ENCODE data around the gene ID1. TPM values are rescaled to one million over a fixed set of nuclear protein-coding genes. Genes with fewer than 3 reads are reported as not detected.
A peak's percentile ranks its signal among the peaks of the same experiment; 100 is the strongest.

Gene ID1
- total and polyA plus RNA-seq, 2 of the 13 experiments (the other 11 are each of a cell fraction or from before 2014, with no cell fraction given) = 320 to 419 TPM

DNA sequence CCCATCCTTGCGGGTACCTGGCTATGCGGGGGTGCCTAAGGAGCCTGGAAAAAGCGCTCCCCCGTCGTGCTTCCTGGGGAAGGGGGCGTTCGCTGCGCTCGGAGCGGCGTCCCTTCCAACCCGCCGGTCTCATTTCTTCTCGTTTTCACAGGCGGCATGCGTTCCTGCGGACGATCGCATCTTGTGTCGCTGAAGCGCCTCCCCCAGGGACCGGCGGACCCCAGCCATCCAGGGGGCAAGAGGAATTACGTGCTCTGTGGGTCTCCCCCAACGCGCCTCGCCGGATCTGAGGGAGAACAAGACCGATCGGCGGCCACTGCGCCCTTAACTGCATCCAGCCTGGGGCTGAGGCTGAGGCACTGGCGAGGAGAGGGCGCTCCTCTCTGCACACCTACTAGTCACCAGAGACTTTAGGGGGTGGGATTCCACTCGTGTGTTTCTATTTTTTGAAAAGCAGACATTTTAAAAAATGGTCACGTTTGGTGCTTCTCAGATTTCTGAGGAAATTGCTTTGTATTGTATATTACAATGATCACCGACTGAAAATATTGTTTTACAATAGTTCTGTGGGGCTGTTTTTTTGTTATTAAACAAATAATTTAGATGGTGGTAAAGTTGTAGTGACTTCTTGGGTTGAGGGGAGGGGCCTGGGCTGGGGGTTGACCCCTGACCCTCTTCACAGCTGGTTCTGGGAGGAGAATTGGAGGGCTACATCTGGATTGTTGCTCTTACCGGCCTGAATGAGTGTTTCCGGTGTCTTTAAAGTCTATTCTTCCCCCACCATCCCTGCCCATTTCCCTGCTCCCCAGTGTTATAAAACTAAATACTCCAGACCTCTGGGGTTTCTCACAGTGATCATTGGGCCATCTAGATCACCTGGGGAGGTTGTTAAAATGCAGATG, 1.1 kb downstream of the ID1 start (continued):
- TF ChIP-seq, protein P1, sequence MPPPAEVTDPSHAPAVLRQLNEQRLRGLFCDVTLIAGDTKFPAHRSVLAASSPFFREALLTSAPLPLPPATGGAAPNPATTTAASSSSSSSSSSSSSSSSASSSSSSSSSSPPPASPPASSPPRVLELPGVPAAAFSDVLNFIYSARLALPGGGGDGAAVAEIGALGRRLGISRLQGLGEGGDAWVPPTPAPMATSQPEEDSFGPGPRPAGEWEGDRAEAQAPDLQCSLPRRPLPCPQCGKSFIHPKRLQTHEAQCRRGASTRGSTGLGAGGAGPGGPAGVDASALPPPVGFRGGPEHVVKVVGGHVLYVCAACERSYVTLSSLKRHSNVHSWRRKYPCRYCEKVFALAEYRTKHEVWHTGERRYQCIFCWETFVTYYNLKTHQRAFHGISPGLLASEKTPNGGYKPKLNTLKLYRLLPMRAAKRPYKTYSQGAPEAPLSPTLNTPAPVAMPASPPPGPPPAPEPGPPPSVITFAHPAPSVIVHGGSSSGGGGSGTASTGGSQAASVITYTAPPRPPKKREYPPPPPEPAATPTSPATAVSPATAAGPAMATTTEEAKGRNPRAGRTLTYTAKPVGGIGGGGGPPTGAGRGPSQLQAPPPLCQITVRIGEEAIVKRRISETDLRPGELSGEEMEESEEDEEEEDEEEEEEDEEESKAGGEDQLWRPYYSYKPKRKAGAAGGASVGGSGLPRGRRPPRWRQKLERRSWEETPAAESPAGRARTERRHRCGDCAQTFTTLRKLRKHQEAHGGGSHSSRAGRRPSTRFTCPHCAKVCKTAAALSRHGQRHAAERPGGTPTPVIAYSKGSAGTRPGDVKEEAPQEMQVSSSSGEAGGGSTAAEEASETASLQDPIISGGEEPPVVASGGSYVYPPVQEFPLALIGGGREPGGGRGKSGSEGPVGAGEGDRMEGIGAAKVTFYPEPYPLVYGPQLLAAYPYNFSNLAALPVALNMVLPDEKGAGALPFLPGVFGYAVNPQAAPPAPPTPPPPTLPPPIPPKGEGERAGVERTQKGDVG (CRISPR knock-in tag; IDR thresholded peaks at IDR 0.05; ENCODE audit: borderline replicate concordance) = no peak
- TF ChIP-seq ZNF629 (CRISPR knock-in tag; conservative IDR thresholded peaks at IDR 0.05) (0 out of 2 replicates have a peak, but pooled peaks have one; percentile 2), ZNF317 (CRISPR knock-in tag; IDR thresholded peaks at IDR 0.05) (peak; percentile 68; the same call in 1 of the 2 replicates), RFXAP (CRISPR knock-in tag; IDR thresholded peaks at IDR 0.05; ENCODE audit: borderline replicate concordance) (no peak), NKX3-1 (CRISPR knock-in tag; IDR thresholded peaks at IDR 0.05) (peak; percentile 48; the same call in 1 of the 2 replicates), ZNF10 (CRISPR knock-in tag; IDR thresholded peaks at IDR 0.05; ENCODE audit: borderline replicate concordance, low read depth) (no peak; the same call in 1 of the 2 replicates), ELF4 (CRISPR knock-in tag; IDR thresholded peaks at IDR 0.05; ENCODE audit: borderline replicate concordance) (peak; percentile 90; the same call in 1 of the 2 replicates), KLF9 (CRISPR knock-in tag; IDR thresholded peaks at IDR 0.05; ENCODE audit: low read depth) (no peak), MAZ (IDR thresholded peaks at IDR 0.05; ENCODE audit: borderline replicate concordance, low read depth, low read length) (peak; percentile 39; the same call in 1 of the 2 replicates), MAZ (CRISPR knock-in tag; IDR thresholded peaks at IDR 0.05; ENCODE audit: low read depth) (no peak; the same call in 1 of the 2 replicates), RBFOX2 (IDR thresholded peaks at IDR 0.05; ENCODE audit: low read depth, low read length) (peak; percentile 85), ZNF530 (CRISPR knock-in tag; IDR thresholded peaks at IDR 0.05; ENCODE audit: low read depth) (no peak), SYNCRIP (IDR thresholded peaks at IDR 0.05; ENCODE audit: insufficient read depth, low read depth, low read length) (no peak), KLF11 (CRISPR knock-in tag; IDR thresholded peaks at IDR 0.05) (no peak; the same call in 1 of the 2 replicates)
- TF ChIP-seq, protein P2, sequence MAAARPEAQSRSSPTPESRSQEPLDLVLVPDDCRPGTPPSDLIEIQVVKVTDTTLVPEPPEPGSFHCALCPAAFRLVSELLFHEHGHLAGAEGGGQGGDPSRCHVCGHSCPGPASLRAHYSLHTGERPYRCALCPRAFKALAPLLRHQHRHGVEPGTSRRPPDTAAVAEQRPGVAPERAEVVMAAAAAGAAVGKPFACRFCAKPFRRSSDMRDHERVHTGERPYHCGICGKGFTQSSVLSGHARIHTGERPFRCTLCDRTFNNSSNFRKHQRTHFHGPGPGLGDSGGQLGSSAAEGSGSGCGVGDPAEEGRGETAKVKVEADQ (CRISPR knock-in tag; IDR thresholded peaks at IDR 0.05; ENCODE audit: borderline replicate concordance) = peak; percentile 64; the same call in 1 of the 2 replicates
- TF ChIP-seq, protein P3, sequence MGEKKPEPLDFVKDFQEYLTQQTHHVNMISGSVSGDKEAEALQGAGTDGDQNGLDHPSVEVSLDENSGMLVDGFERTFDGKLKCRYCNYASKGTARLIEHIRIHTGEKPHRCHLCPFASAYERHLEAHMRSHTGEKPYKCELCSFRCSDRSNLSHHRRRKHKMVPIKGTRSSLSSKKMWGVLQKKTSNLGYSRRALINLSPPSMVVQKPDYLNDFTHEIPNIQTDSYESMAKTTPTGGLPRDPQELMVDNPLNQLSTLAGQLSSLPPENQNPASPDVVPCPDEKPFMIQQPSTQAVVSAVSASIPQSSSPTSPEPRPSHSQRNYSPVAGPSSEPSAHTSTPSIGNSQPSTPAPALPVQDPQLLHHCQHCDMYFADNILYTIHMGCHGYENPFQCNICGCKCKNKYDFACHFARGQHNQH (CRISPR knock-in tag; IDR thresholded peaks at IDR 0.05) = no peak; the same call in 1 of the 2 replicates
- TF ChIP-seq, protein P4, sequence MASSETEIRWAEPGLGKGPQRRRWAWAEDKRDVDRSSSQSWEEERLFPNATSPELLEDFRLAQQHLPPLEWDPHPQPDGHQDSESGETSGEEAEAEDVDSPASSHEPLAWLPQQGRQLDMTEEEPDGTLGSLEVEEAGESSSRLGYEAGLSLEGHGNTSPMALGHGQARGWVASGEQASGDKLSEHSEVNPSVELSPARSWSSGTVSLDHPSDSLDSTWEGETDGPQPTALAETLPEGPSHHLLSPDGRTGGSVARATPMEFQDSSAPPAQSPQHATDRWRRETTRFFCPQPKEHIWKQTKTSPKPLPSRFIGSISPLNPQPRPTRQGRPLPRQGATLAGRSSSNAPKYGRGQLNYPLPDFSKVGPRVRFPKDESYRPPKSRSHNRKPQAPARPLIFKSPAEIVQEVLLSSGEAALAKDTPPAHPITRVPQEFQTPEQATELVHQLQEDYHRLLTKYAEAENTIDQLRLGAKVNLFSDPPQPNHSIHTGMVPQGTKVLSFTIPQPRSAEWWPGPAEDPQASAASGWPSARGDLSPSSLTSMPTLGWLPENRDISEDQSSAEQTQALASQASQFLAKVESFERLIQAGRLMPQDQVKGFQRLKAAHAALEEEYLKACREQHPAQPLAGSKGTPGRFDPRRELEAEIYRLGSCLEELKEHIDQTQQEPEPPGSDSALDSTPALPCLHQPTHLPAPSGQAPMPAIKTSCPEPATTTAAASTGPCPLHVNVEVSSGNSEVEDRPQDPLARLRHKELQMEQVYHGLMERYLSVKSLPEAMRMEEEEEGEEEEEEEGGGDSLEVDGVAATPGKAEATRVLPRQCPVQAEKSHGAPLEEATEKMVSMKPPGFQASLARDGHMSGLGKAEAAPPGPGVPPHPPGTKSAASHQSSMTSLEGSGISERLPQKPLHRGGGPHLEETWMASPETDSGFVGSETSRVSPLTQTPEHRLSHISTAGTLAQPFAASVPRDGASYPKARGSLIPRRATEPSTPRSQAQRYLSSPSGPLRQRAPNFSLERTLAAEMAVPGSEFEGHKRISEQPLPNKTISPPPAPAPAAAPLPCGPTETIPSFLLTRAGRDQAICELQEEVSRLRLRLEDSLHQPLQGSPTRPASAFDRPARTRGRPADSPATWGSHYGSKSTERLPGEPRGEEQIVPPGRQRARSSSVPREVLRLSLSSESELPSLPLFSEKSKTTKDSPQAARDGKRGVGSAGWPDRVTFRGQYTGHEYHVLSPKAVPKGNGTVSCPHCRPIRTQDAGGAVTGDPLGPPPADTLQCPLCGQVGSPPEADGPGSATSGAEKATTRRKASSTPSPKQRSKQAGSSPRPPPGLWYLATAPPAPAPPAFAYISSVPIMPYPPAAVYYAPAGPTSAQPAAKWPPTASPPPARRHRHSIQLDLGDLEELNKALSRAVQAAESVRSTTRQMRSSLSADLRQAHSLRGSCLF (CRISPR knock-in tag; IDR thresholded peaks at IDR 0.05; ENCODE audit: borderline replicate concordance) = peak; percentile 18

Measured in HepG2 (cell line).